CD14-positive monocyte (primary cell): ENCODE results near the gene CIB4. TPM values are rescaled to one million over a fixed set of nuclear protein-coding genes. Genes with fewer than 3 reads are reported as not detected.
A peak's percentile ranks its signal among the peaks of the same experiment; 100 is the strongest.

ENCODE experiments used
- DNase-seq, 3 donors: peaks; one replicate each; pipeline ENCODE4 v3.0.0-alpha.2; 2011 to 2022
- H2AFZ ChIP-seq: 2 replicates; pipeline ENCODE4 v1.6.0; 2012; ENCODE audit warnings: mild to moderate bottlenecking, low read depth, low read length, inconsistent platforms; ENCODE audit not compliant: insufficient read depth, poor library complexity, severe bottlenecking
- H3K27ac ChIP-seq, 2 donors: 1 replicate in 1 of 2; 2 replicates in 1 of 2; pipeline ENCODE4 v1.5.1; 2012 to 2013; ENCODE audit warnings: low read length in 2 of 2, control low read depth in 1 of 2, inconsistent platforms in 1 of 2, low read depth in 1 of 2, mild to moderate bottlenecking in 1 of 2
- H3K27me3 ChIP-seq, 2 donors: one replicate each; pipeline versions ENCODE4 v1.6.0 to v1.6.1; 2011 to 2013; ENCODE audit warnings: low read length in 2 of 2; ENCODE audit not compliant: control insufficient read depth in 2 of 2, insufficient read depth in 2 of 2
- H3K36me3 ChIP-seq, 2 donors: replicated peaks in 1 of 2; 1 replicate in 1 of 2; 2 replicates in 1 of 2; pipeline versions ENCODE4 v1.5.1 to v1.6.1; 2012 to 2013; ENCODE audit warnings: low read length in 2 of 2, control low read depth in 1 of 2, inconsistent platforms in 1 of 2, mild to moderate bottlenecking in 1 of 2; ENCODE audit not compliant: insufficient read depth in 2 of 2, control insufficient read depth in 1 of 2
- H3K4me1 ChIP-seq, 2 donors: 1 replicate in 1 of 2; 2 replicates in 1 of 2; pipeline versions ENCODE4 v1.5.1 to v1.6.1; 2012 to 2013; ENCODE audit warnings: low read length in 2 of 2, control low read depth in 1 of 2, inconsistent platforms in 1 of 2, mild to moderate bottlenecking in 1 of 2, moderate library complexity in 1 of 2; ENCODE audit not compliant: insufficient read depth in 2 of 2, control insufficient read depth in 1 of 2
- H3K4me2 ChIP-seq: replicated peaks from 2 replicates; pipeline ENCODE3; 2012; ENCODE audit warnings: low read length, moderate library complexity, mild to moderate bottlenecking; ENCODE audit not compliant: poor library complexity, severe bottlenecking; ENCODE audit errors: extremely low read depth
- H3K4me3 ChIP-seq, 3 experiments: fragments of 200-600 bp in 1 of 3; sonication (generic) in 1 of 3; replicated peaks in 1 of 3; 1 replicate in 2 of 3; 2 replicates in 1 of 3; pipeline ENCODE4 v1.5.1; 2011 to 2013; ENCODE audit warnings: low read length in 3 of 3, mild to moderate bottlenecking in 3 of 3, control low read depth in 2 of 3, low read depth in 2 of 3, inconsistent platforms in 1 of 3, moderate library complexity in 1 of 3
- H3K79me2 ChIP-seq: 2 replicates; pipeline ENCODE4 v1.6.0; 2012; ENCODE audit warnings: mild to moderate bottlenecking, control low read depth, inconsistent platforms, low read length, moderate library complexity; ENCODE audit not compliant: insufficient read depth
- H3K9ac ChIP-seq: 2 replicates; pipeline ENCODE4 v1.6.0; 2017; ENCODE audit warnings: low read length, mild to moderate bottlenecking; ENCODE audit not compliant: insufficient read depth, poor library complexity, severe bottlenecking
- H3K9me3 ChIP-seq, 2 donors: replicated peaks in 1 of 2; 1 replicate in 1 of 2; 2 replicates in 1 of 2; pipeline versions ENCODE4 v1.5.1 to v1.6.1; 2012 to 2013; ENCODE audit warnings: low read length in 2 of 2, control low read depth in 1 of 2; ENCODE audit not compliant: control insufficient read depth in 1 of 2, insufficient read depth in 1 of 2
- H4K20me1 ChIP-seq: 2 replicates; pipeline ENCODE4 v1.6.0; 2012; ENCODE audit warnings: mild to moderate bottlenecking, low read length, control low read depth, moderate library complexity; ENCODE audit not compliant: insufficient read depth
- H3K27ac Mint-ChIP-seq, 7 donors: one replicate each; pipeline ENCODE4 v1.8.0; 2020; ENCODE audit warnings: mild to moderate bottlenecking in 7 of 7, mixed read lengths in 7 of 7, moderate library complexity in 6 of 7, inconsistent platforms in 2 of 7
- H3K27me3 Mint-ChIP-seq, 3 donors: one replicate each; pipeline ENCODE4 v1.8.0; 2021 to 2022; ENCODE audit warnings: low read depth in 3 of 3, mild to moderate bottlenecking in 3 of 3, mixed read lengths in 3 of 3, moderate library complexity in 3 of 3, inconsistent platforms in 1 of 3
- H3K36me3 Mint-ChIP-seq, 2 donors: one replicate each; pipeline ENCODE4 v1.8.0; 2020; ENCODE audit warnings: mixed read lengths in 2 of 2, inconsistent platforms in 1 of 2, mild to moderate bottlenecking in 1 of 2
- H3K4me1 Mint-ChIP-seq: one replicate; pipeline ENCODE4 v1.8.0; 2020; ENCODE audit warnings: mild to moderate bottlenecking, mixed read lengths
- H3K4me3 Mint-ChIP-seq, 2 donors: one replicate each; pipeline ENCODE4 v1.8.0; 2020; ENCODE audit warnings: mild to moderate bottlenecking in 2 of 2, mixed read lengths in 2 of 2, moderate library complexity in 1 of 2
- H3K9me3 Mint-ChIP-seq, 7 donors: one replicate each; pipeline ENCODE4 v1.8.0; 2020 to 2022; ENCODE audit warnings: mixed read lengths in 7 of 7, mild to moderate bottlenecking in 6 of 7, moderate library complexity in 6 of 7, inconsistent platforms in 2 of 7
- CTCF ChIP-seq: fragments of 200-600 bp; IDR thresholded peaks from one replicate; pipeline ENCODE4 v1.8.0; 2022; ENCODE audit warnings: antibody characterized with exemption, mild to moderate bottlenecking
- WGBS: methylation state at CpG from one replicate; pipeline ENCODE4 v1.1.5; 2013; ENCODE audit warnings: missing lambda C conversion rate; ENCODE audit not compliant: insufficient coverage; 5-methylcytosine and 5-hydroxymethylcytosine counted together
- intact Hi-C, 2 donors: fragments of 100-400 bp; cut with micrococcal nuclease; formaldehyde crosslinking; loops; one replicate each; pipeline versions ENCODE4 v1.15.0 to v1.15.1; 2023
- polyA plus RNA-seq, 3 donors: library from polyadenylated mRNA; depleted of rRNA in 1 of 3; unstranded in 2 of 3; stranded (reverse) in 1 of 3; fragments of 300-500 nt in 2 of 3; fragments of >200 nt in 1 of 3; fragmentation: Illumina TruSeq in 2 of 3; gene quantifications; 1 replicate in 2 of 3; 2 replicates in 1 of 3; pipeline ENCODE4 v1.2.3, GENCODE V29; 2012 to 2021

CIB4 gene
- polyA plus RNA-seq, 3 donors = not detected

GRCh38 chr2:26640331-26640745 is 828 bp downstream of the CIB4 start:
- DNase-seq = no peak
- Mint-ChIP-seq H3K27ac (peak overlapping the region in 1 of 7 donors; percentile 39), H3K36me3 (no peaks in the 10 kb centered on the region), H3K9me3 (no peaks in the 10 kb centered on the region), H3K4me3 (no peak overlapping the region), H3K27me3 (peaks cover 14 to 32% (median 25%) of the 10 kb centered on the region in 3 donors), H3K4me1 (peaks cover 5% of the 10 kb centered on the region)
- no peak overlapping the region for H3K27ac ChIP-seq
- H4K20me1 ChIP-seq = no peaks in the 10 kb centered on the region
- no peaks in the 10 kb centered on the region for H3K36me3 ChIP-seq
- TF ChIP-seq CTCF = no peak
- H3K9ac ChIP-seq = no peak overlapping the region
- no peaks in the 10 kb centered on the region for H3K79me2 ChIP-seq
- peaks cover 0 to 10% of the 10 kb centered on the region in 2 donors for H3K27me3 ChIP-seq
- intact Hi-C loops = no loop called here
- H3K4me2 ChIP-seq = no peak overlapping the region
- 16% methylated on average over 5 of the region's 8 CpGs for WGBS
- no peak overlapping the region for H3K4me3 ChIP-seq
- H2AFZ ChIP-seq = no peak overlapping the region
- no peaks in the 10 kb centered on the region for H3K4me1 ChIP-seq
- no peaks in the 10 kb centered on the region for H3K9me3 ChIP-seq

- Histone ChIP-seq H3K27ac (no peak overlapping the region), H3K36me3 (no peaks in the 10 kb centered on the region), H3K9me3 (no peaks in the 10 kb centered on the region), H4K20me1 (no peaks in the 10 kb centered on the region), H2AFZ (no peak overlapping the region), H3K79me2 (no peaks in the 10 kb centered on the region), H3K4me2 (no peak overlapping the region), H3K27me3 (peaks cover 0 to 5% of the 10 kb centered on the region in 2 donors), H3K4me3 (no peak overlapping the region), H3K4me1 (no peaks in the 10 kb centered on the region), H3K9ac (no peak overlapping the region)
- Mint-ChIP-seq H3K27me3 (peaks cover 13 to 28% (median 20%) of the 10 kb centered on the region in 3 donors), H3K4me3 (no peak overlapping the region), H3K4me1 (peaks cover 5% of the 10 kb centered on the region), H3K9me3 (no peaks in the 10 kb centered on the region), H3K36me3 (no peaks in the 10 kb centered on the region), H3K27ac (no peak overlapping the region)
- DNase-seq = no peak
- intact Hi-C loops = no loop called here
- no peak for TF ChIP-seq CTCF
- WGBS = 100% methylated on average over 1 of the region's 8 CpGs
These were observed 1.4 kb downstream of the CIB4 start for GRCh38 chr2:26639685-26640243.
